DMS53 (cell line): ENCODE results near the gene CMTM4.
"Not testable (repeated sequence)": the region's sequence is repeated elsewhere in the genome, so short reads cannot be mapped to it uniquely, and the experiment has no call there.

Experiments
- DNase-seq: peaks from one replicate; lab custom pipeline; 2025; lab: John Stamatoyannopoulos, UW

The CMTM4 gene

GRCh38 chr16:66641387-66641786, 55.2 kb downstream of the CMTM4 start:
- DNase-seq: no peak

DNA sequence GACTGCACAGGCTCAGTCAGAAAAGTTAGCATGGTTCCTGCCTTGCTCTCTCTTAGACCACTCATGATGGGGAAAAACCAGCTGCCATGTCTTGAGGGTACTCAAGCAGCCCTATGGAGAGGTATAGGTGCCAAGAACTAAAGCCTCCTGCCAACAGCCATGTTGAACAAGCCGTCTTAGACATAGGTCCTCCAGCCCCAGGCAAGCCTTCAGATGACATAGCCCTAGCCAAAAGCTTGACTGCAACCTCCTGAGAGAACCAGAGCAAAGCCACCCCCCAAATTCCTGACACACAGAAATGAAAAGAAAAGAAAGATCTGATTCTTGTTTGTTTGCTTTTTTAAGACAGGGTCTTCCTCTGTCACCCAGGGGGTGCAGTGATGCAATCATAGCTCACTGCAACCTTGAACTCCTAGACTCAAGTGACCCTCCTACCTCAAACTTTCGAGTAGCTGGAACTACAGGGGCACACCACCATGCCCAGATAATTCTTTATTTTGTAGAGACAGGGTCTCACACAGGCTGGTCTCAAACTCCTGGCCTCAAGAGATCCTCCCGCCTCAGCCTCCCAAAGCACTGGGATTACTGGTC, 55.7 kb downstream of the CMTM4 start:
- no peak for DNase-seq

DNA sequence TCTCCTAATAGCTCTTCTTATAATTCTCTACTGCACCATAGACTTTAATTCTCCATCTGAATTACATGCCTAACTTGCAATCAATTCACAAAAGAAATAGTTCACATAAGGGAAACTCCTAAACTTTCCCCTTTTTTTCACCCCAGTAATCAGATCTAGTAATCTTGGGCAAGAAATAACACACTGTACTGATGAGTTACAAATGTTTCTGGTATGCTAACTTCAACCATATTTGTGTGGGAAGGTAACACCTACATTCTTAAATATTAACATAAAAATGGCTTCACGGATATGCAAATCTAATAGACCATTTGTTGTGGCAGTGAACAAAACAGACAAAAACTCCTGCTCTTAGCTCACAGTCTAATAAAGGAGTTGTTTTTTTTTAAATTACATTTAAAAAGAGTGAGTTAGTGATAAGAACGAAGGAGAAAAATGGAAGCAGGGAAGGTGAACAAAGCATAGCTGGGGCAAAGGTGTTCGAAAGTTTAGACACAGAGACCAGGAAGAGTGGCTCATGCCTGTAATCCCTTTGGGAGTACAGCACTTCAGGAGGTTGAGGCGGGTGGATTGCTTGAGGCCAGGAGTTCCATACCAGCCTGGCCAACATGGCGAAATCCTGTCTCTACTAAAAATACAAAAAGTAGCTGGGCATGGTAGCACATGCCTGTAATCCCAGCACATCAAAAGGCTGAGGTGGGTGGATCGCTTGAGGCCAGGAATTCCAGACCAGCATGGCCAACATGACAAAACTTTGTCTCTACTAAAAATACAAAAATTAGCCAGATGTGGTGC, 57.3 kb downstream of the CMTM4 start:
- no peak for DNase-seq

DNA sequence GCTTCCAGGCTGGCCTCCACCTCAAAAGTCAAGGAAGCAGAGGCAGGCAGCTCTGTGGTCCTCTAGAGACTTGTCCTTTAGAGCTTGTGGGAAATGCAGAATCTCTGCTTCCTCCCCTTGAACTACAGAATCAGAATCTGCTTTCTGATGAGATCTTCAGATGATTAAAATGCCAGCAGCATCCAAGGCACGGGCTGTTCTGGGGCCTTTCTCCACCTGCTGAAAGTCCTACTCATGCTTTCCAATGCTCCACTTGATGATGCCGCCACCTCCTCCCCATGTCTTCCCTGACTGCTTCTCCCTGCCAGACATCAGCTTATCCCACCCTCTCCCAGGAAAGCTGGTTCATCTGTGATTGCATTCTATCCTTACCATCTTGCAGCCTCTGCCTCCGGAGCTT, 58.7 kb downstream of the CMTM4 start:
- no peak for DNase-seq

GRCh38 chr16:66636199-66636598, 60.3 kb downstream of the CMTM4 start:
- no peak for DNase-seq

GRCh38 chr16:66635406-66635805, 61.1 kb downstream of the CMTM4 start:
- DNase-seq: no peak

DNA sequence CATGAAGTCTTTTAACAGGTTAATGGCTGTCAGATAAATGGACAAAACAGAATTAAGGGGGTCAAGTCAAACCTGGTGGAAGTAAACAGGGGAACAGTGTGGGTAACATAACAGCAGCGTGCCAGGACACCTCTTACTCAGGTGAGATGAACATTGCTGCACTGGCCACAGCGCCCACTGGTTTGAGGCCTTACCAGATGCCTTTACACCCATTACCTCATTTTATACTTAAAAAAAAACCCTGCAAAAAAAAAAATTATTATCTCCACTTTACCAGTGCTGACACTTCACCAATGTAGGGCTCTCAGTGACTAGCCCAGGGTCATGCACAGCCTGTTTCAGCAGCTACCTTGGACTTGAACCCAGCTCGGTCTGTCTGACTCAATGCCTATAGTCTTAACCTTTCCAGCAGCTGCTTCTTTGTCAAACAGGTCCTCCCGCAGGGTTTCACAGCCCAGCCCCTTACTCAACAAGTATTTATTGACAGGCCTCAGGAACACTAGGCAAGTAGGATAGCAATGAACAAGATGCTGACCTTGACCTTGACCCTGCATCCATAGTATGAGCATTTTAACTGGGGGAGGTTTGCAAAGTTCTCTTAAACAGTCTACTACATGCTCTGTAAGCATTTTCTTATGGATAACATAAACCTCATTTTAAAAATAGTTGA, 61.9 kb downstream of the CMTM4 start:
- DNase-seq: no peak

DNA sequence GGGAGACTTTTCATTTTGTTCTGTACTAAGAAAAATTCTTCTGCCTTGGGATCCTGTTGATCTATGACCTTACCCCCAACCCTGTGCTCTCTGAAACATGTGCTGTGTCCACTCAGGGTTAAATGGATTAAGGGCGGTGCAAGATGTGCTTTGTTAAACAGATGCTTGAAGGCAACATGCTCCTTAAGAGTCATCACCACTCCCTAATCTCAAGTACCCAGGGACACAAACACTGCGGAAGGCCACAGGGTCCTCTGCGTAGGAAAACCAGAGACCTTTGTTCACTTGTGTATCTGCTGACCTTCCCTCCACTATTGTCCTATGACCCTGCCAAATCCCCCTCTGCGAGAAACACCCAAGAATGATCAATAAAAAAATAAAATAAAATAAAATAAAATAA, 65.0 kb downstream of the CMTM4 start:
- not testable (repeated sequence) for DNase-seq

GRCh38 chr16:66630561-66631260, 65.8 kb downstream of the CMTM4 start:
- DNase-seq: not testable (repeated sequence)

- DNase-seq: no peak
These were observed 66.7 kb downstream of the CMTM4 start for GRCh38 chr16:66629856-66630255.

GRCh38 chr16:66627611-66628378, 68.7 kb downstream of the CMTM4 start:
- not testable (repeated sequence) for DNase-seq

DNA sequence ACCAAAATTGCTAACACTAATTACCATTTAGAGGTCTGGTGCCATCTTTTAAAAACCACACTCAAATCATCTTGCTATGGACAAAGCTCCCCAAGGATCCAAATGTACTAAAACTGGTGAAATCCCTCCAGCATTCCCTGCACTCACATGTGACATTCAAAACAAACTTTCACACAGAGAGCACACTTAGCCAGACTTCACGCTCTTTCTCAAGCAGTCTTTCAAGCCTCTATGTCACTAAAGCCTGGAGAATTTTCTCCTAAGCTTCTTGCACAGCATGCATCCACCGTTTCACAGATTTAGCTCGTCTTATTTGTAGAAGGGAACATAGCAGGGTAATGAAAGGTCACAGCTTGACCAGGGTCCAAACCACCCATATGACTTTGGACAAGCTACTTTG, 72.8 kb downstream of the CMTM4 start:
- no peak for DNase-seq

GRCh38 chr16:66622863-66623262, 73.7 kb downstream of the CMTM4 start:
- no peak for DNase-seq

- DNase-seq: no peak
These were observed 74.6 kb downstream of the CMTM4 start for GRCh38 chr16:66621973-66622372.

DNA sequence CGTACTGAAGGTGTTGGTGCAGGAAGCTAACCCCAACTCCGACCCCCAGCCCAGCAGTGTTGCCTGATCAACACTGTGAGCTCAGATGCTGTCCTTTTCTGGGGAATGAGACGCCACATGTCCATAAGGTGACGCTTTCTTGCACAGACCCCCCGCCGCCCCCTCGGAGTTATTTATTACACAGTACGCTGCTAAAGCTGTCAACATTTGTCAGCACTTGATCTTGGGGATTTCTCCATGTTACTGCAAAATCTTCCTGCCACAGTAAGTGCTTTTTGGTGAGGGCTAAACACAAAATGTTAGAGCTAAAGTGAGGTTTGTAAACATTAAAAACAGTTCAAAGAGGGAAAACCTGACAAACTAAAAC, 76.1 kb downstream of the CMTM4 start:
- DNase-seq: no peak

DNA sequence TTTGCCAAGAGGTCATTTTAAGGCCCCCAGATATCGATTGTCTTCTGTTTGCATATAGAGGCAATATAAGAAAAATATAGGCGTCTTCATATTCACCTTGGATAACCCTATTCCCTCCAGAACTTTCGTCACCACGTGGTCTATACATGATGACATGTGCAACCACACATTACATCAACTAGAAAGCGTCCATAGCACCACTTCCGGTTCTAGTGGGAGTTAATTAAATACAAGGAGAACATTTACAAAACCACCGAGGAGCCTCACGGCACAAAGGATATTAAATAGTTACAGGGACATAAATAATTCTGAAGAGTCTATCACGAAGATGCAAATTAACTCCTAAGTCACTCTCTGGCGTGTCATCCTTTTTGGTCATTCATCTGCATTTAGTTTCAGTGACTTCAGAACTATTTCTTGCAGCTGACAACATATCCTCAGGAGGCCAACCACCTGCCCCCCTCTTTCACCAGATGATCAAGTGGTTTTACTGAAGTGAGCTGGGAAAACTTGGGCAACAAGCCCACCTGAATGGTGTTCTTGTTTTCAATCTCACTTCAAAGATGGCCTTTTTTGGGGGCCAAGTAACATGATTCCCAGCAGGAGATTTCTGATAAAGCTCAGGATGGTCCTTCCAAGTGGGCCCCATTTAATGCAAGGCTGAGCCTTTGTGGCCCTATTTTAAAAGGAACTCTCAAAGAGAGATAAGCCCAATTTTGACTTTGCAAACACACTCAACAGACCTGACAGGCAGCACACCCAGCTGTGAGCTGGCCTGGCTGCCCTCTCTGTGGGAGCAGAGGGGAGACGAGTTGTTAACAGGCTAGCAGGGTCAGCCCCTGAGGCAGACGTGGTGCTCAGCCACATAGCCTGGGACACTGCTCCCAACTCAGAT, 76.8 kb downstream of the CMTM4 start:
- no peak for DNase-seq

GRCh38 chr16:66618588-66619375, 77.8 kb downstream of the CMTM4 start:
- DNase-seq: no peak

DNA sequence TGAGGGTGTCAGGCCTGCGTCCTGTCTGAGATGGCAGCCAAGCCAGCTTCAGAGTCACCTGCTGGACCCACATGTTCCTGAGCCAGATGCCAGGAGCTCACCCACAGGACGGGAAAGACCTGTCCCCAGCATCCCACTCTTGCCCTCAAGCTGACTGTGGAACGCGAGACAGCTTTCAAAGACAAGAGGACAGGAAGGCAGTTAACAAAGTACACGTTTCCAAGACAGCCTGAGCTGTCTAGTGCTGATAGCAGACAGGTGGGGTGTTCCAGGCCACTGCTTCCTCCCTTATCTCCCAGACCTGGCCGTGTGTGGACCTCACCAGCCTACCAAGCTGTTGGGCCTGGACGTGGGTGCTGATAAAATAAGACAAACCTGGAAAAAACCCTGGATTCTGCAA, 78.8 kb downstream of the CMTM4 start:
- DNase-seq: no peak

DNA sequence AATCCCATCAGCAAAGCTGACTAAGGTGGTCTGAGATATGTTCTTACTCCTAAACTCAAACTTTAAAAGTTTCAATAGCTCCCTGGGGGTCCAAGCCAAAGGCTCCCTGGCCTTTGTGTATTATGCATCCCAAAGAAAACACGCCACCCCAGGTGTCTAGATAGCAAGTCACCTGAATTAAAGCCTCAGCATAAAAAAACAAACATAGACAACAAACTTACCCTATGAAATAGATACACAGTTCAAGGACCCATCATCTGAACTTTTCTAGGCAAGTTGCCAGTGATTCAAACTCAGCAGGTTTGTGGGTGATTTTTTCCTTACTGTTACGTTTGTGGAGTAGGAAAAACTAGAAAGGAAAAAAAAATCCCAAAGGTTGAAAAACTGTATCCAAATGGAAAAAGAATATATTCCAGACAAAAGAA, 79.5 kb downstream of the CMTM4 start:
- no peak for DNase-seq

DNA sequence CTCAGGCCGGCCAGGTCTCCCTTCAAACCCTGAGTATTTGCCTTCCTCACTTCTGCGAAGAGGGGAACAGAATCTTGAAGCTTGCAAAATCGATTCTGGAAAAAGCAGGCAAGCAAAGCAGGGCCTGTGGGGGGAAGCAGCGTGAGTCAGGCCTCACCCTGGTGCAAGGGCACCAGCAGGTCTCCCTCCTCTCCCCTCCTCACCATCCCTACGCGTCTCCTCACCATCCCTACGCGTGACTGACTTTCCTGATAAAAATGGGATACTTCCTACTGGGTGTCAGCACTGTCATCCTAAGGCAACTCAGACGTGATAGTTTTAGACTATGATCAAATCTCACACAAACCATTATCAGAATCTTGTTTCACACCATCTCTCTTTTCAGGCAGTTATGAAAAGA, 80.0 kb downstream of the CMTM4 start:
- DNase-seq: no peak
